ENCODE results near the gene ARMC5. TPM values are rescaled to one million over a fixed set of nuclear protein-coding genes. Genes with fewer than 3 reads are reported as not detected.
"Not testable (repeated sequence)": the region's sequence is repeated elsewhere in the genome, so short reads cannot be mapped to it uniquely, and the experiment has no call there.

ARMC5 gene
- total RNA-seq, 1 experiment from 2014 or later: 6.7 TPM

GRCh38 chr16:31427441-31428278 is 31.6 kb upstream of the ARMC5 start:
- DNase-seq: no peak
- Histone ChIP-seq H3K9me3 (replicated peaks) (no peaks in the 10 kb centered on the region), H3K27me3 (no peaks in the 10 kb centered on the region), H3K4me3 (no peak overlapping the region), H3K4me1 (no peaks in the 10 kb centered on the region), H3K36me3 (no peaks in the 10 kb centered on the region), H3K27ac (no peak overlapping the region)

GRCh38 chr16:31428279-31428597 is 31.1 kb upstream of the ARMC5 start, which contains the start of gene COX6A2:
Gene COX6A2, minus strand, starts transcription at chr16:31428360. Its CDS starts 35 bp downstream, at chr16:31428325.
- Histone ChIP-seq H3K27me3 (no peaks in the 10 kb centered on the region), H3K4me1 (no peaks in the 10 kb centered on the region), H3K36me3 (no peaks in the 10 kb centered on the region), H3K9me3 (replicated peaks) (no peaks in the 10 kb centered on the region), H3K4me3 (no peak within 1 kb of the TSS), H3K27ac (no peak within 1 kb of the TSS)
- peak in 1 of 2 experiments; percentile 36 for DNase-seq

- H3K27ac ChIP-seq: no peak overlapping the region
- H3K9me3 ChIP-seq (replicated peaks): no peaks in the 10 kb centered on the region
- H3K36me3 ChIP-seq: no peaks in the 10 kb centered on the region
- H3K27me3 ChIP-seq: no peaks in the 10 kb centered on the region
- no peak for DNase-seq
- H3K4me1 ChIP-seq: no peaks in the 10 kb centered on the region
- H3K4me3 ChIP-seq: no peak overlapping the region
These were observed 30.6 kb upstream of the ARMC5 start for GRCh38 chr16:31428638-31429247.

GRCh38 chr16:31429314-31429713 is 30.0 kb upstream of the ARMC5 start:
- no peak for DNase-seq
- no peaks in the 10 kb centered on the region for H3K4me1 ChIP-seq
- H3K4me3 ChIP-seq: no peak overlapping the region
- H3K36me3 ChIP-seq: no peaks in the 10 kb centered on the region
- no peak overlapping the region for H3K27ac ChIP-seq
- H3K9me3 ChIP-seq (replicated peaks): no peaks in the 10 kb centered on the region
- no peaks in the 10 kb centered on the region for H3K27me3 ChIP-seq

- no peaks in the 10 kb centered on the region for H3K36me3 ChIP-seq
- no peaks in the 10 kb centered on the region for H3K27me3 ChIP-seq
- no peak overlapping the region for H3K27ac ChIP-seq
- H3K4me3 ChIP-seq: no peak overlapping the region
- no peaks in the 10 kb centered on the region for H3K4me1 ChIP-seq
- H3K9me3 ChIP-seq (replicated peaks): no peaks in the 10 kb centered on the region
- no peak for DNase-seq
These were observed 29.5 kb upstream of the ARMC5 start for GRCh38 chr16:31429796-31430195.

GRCh38 chr16:31430380-31431052 is 28.8 kb upstream of the ARMC5 start:
- DNase-seq: no peak
- H3K27ac ChIP-seq: no peak overlapping the region
- no peaks in the 10 kb centered on the region for H3K4me1 ChIP-seq
- H3K4me3 ChIP-seq: no peak overlapping the region
- H3K27me3 ChIP-seq: no peaks in the 10 kb centered on the region
- no peaks in the 10 kb centered on the region for H3K9me3 ChIP-seq (replicated peaks)
- H3K36me3 ChIP-seq: no peaks in the 10 kb centered on the region

- Histone ChIP-seq H3K27me3 (no peaks in the 10 kb centered on the region; the same call in 1 of the 2 replicates), H3K4me3 (no peak overlapping the region)
- DNase-seq: no peak
These were observed 23.7 kb upstream of the ARMC5 start for GRCh38 chr16:31435341-31436220.

GRCh38 chr16:31436221-31437045 is 22.9 kb upstream of the ARMC5 start:
- no peaks in the 10 kb centered on the region for H3K36me3 ChIP-seq
- DNase-seq: no peak
- no peak overlapping the region for H3K4me3 ChIP-seq
- no peaks in the 10 kb centered on the region for H3K9me3 ChIP-seq (replicated peaks)
- H3K27ac ChIP-seq: no peak overlapping the region
- no peaks in the 10 kb centered on the region for H3K4me1 ChIP-seq
- no peaks in the 10 kb centered on the region; the same call in 1 of the 2 replicates for H3K27me3 ChIP-seq

More at GRCh38 chr16:31435341-31436220, 23.7 kb upstream of the ARMC5 start:
- no peaks in the 10 kb centered on the region for H3K4me1 ChIP-seq
- no peaks in the 10 kb centered on the region for H3K36me3 ChIP-seq
- H3K27ac ChIP-seq: no peak overlapping the region
- no peaks in the 10 kb centered on the region for H3K9me3 ChIP-seq (replicated peaks)

GRCh38 chr16:31438414-31438813 is 20.9 kb upstream of the ARMC5 start:
- no peak overlapping the region for H3K27ac ChIP-seq
- no peaks in the 10 kb centered on the region for H3K36me3 ChIP-seq
- no peak overlapping the region for H3K4me3 ChIP-seq

GRCh38 chr16:31439023-31439422 is 20.3 kb upstream of the ARMC5 start:
- DNase-seq; H3K4me3 ChIP-seq; H3K4me1 ChIP-seq; H3K27me3 ChIP-seq; H3K9me3 ChIP-seq (replicated peaks); H3K36me3 ChIP-seq; H3K27ac ChIP-seq: not testable (repeated sequence)

More at GRCh38 chr16:31438414-31438813, 20.9 kb upstream of the ARMC5 start:
- no peaks in the 10 kb centered on the region; the same call in 1 of the 2 replicates for H3K27me3 ChIP-seq
- DNase-seq: no peak
- H3K9me3 ChIP-seq (replicated peaks): no peaks in the 10 kb centered on the region
- H3K4me1 ChIP-seq: no peaks in the 10 kb centered on the region

GRCh38 chr16:31439519-31439918 is 19.8 kb upstream of the ARMC5 start:
- DNase-seq: no peak
- H3K9me3 ChIP-seq (replicated peaks): no peaks in the 10 kb centered on the region
- H3K36me3 ChIP-seq: no peaks in the 10 kb centered on the region
- no peak overlapping the region for H3K4me3 ChIP-seq
- no peaks in the 10 kb centered on the region for H3K4me1 ChIP-seq
- H3K27me3 ChIP-seq: no peaks in the 10 kb centered on the region; the same call in 1 of the 2 replicates
- H3K27ac ChIP-seq: no peak overlapping the region

- Histone ChIP-seq H3K9me3 (replicated peaks) (no peaks in the 10 kb centered on the region), H3K36me3 (no peaks in the 10 kb centered on the region), H3K27ac (no peak overlapping the region), H3K4me3 (no peak overlapping the region), H3K27me3 (no peaks in the 10 kb centered on the region; the same call in 1 of the 2 replicates), H3K4me1 (no peaks in the 10 kb centered on the region)
- DNase-seq: peak in 1 of 2 experiments; percentile 25
These were observed 18.7 kb upstream of the ARMC5 start for GRCh38 chr16:31440516-31441184.

- no peak for DNase-seq
These were observed 17.3 kb upstream of the ARMC5 start for GRCh38 chr16:31441956-31442355.

More at GRCh38 chr16:31441956-31442355, 17.3 kb upstream of the ARMC5 start:
- Histone ChIP-seq H3K27me3 (no peaks in the 10 kb centered on the region; the same call in 1 of the 2 replicates), H3K4me1 (no peaks in the 10 kb centered on the region), H3K27ac (no peak overlapping the region), H3K9me3 (replicated peaks) (no peaks in the 10 kb centered on the region), H3K36me3 (no peaks in the 10 kb centered on the region), H3K4me3 (peak overlapping the region; percentile 63)

Data from SJCRH30 (cell line).